Lung (tissue), 12 donors: ENCODE data around the gene DMBX1. TPM values are rescaled to one million over a fixed set of nuclear protein-coding genes. Genes with fewer than 3 reads are reported as not detected.

ENCODE experiments used
- ATAC-seq: fragments of 200-7000 bp; cut with Tn5 transposase; one replicate; pipeline ENCODE4 v1.9.1; 2020; ENCODE audit warnings: moderate number of reproducible peaks; ENCODE audit not compliant: insufficient read depth, low FRiP score
- DNase-seq, 3 donors: peaks; one replicate each; pipeline ENCODE4 v3.0.0-alpha.2; 2013 to 2017
- H3K27ac ChIP-seq, 2 donors: one replicate each; pipeline ENCODE4 v1.5.1; 2013; ENCODE audit warnings: mild to moderate bottlenecking in 2 of 2, moderate library complexity in 2 of 2, control low read depth in 1 of 2, inconsistent platforms in 1 of 2, low read depth in 1 of 2, low read length in 1 of 2
- H3K27me3 ChIP-seq, 3 donors: one replicate each; pipeline ENCODE4 v1.5.1; 2013; ENCODE audit warnings: low read length in 2 of 3; ENCODE audit not compliant: control insufficient read depth in 3 of 3, insufficient read depth in 3 of 3
- H3K36me3 ChIP-seq, 4 donors: one replicate each; pipeline ENCODE4 v1.5.1; 2013; ENCODE audit warnings: low read length in 4 of 4, mild to moderate bottlenecking in 1 of 4, moderate library complexity in 1 of 4; ENCODE audit not compliant: control insufficient read depth in 4 of 4, insufficient read depth in 4 of 4
- H3K4me1 ChIP-seq, 5 donors: one replicate each; pipeline ENCODE4 v1.5.1; 2013; ENCODE audit warnings: low read length in 5 of 5, mild to moderate bottlenecking in 2 of 5, moderate library complexity in 1 of 5; ENCODE audit not compliant: control insufficient read depth in 5 of 5, insufficient read depth in 5 of 5
- H3K4me3 ChIP-seq: one replicate; pipeline ENCODE4 v1.5.1; 2013; ENCODE audit warnings: mild to moderate bottlenecking, control low read depth, moderate library complexity
- H3K9ac ChIP-seq, 2 donors: one replicate each; pipeline ENCODE4 v1.5.1; 2013; ENCODE audit warnings: low read length in 2 of 2, control low read depth in 1 of 2; ENCODE audit not compliant: insufficient read depth in 1 of 2
- H3K9me3 ChIP-seq, 4 donors: one replicate each; pipeline ENCODE4 v1.5.1; 2013; ENCODE audit warnings: low read length in 3 of 4, mild to moderate bottlenecking in 1 of 4, moderate library complexity in 1 of 4; ENCODE audit not compliant: control insufficient read depth in 4 of 4, insufficient read depth in 3 of 4
- CTCF ChIP-seq: IDR thresholded peaks from 2 replicates; pipeline ENCODE4 v1.5.1; 2012; ENCODE audit warnings: mild to moderate bottlenecking; ENCODE audit errors: control extremely low read depth, extremely low read depth
- WGBS, 2 donors: extraction: QIAGEN DNeasy Blood & Tissue Kit; methylation state at CpG; one replicate each; pipeline ENCODE4 v1.1.7; 2013; 5-methylcytosine and 5-hydroxymethylcytosine counted together
- polyA plus RNA-seq, 2 donors: library from polyadenylated mRNA; stranded (reverse); fragments of 200-250 nt; gene quantifications; one replicate each; pipeline ENCODE4 v1.2.1, GENCODE V29; 2013
- total RNA-seq, 2 donors: library from RNA; depleted of rRNA in 1 of 2; stranded (reverse); fragments of >200 nt in 1 of 2; gene quantifications; one replicate each; pipeline ENCODE4 v1.2.1, GENCODE V29; 2014 to 2021
- donor health status: control.
- donor health status: control.
- donor health status: Bipolar disorder and iron deficiency.
- donor health status: healthy.
- donor health status: DM: yes; HTN: yes; CAD: no.

Gene DMBX1
- total and polyA plus RNA-seq, 4 donors: 0.01 to 0.09 TPM; not detected in 2

DNA sequence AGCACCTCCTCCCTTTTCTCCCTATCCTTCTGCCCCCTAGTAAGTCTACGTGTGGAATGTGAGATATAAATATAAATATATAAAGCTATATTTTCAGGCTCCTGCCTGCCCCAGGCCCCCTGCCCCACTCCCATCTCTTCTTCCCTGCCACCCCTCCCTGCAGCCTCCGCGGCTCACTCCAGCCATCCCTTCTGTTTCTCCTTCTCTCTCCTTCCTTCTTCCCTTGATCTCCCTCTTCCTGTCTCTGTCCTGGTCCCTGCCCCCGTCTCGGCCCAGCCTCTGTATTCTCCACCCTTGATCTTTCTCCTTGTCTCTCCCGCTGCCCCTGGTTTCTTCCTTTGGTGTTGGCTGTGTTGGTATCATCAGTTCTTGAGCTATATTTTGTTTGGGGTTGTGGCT, 23.2 kb downstream of the DMBX1 start:
- peaks cover 0 to 3% (median 0%) of the 10 kb centered on the region in 5 donors for H3K4me1 ChIP-seq
- no peak overlapping the region for H3K27ac ChIP-seq
- H3K9me3 ChIP-seq: no peaks in the 10 kb centered on the region
- TF ChIP-seq CTCF: no peak
- 63 to 68% methylated on average over 6 of the region's 6 CpGs for WGBS, 2 donors
- peaks cover 0 to 4% (median 3%) of the 10 kb centered on the region in 3 donors for H3K27me3 ChIP-seq
- H3K36me3 ChIP-seq: no peaks in the 10 kb centered on the region
- H3K9ac ChIP-seq: no peak overlapping the region
- H3K4me3 ChIP-seq: no peak overlapping the region
- no peak for ATAC-seq
- DNase-seq: peak in 1 of 3 donors; percentile 1

GRCh38 chr1:46513536-46513935, 23.9 kb downstream of the DMBX1 start:
- H3K4me1 ChIP-seq: peaks cover 0 to 3% (median 0%) of the 10 kb centered on the region in 5 donors
- peak in 1 of 3 donors; percentile 9 for DNase-seq
- 64 to 69% methylated on average over 5 of the region's 5 CpGs for WGBS, 2 donors

GRCh38 chr1:46515576-46515975, 25.9 kb downstream of the DMBX1 start:
- Histone ChIP-seq H3K9me3 (no peaks in the 10 kb centered on the region), H3K4me3 (no peak overlapping the region), H3K27ac (no peak overlapping the region), H3K4me1 (peaks cover 0 to 10% (median 0%) of the 10 kb centered on the region in 5 donors), H3K27me3 (peaks cover 0 to 7% (median 3%) of the 10 kb centered on the region in 3 donors), H3K9ac (no peak overlapping the region), H3K36me3 (no peaks in the 10 kb centered on the region)
- no peak for TF ChIP-seq CTCF
- WGBS, 2 donors: 92 to 95% methylated on average over 6 of the region's 6 CpGs
- DNase-seq: no peak
- no peak for ATAC-seq

More at GRCh38 chr1:46513536-46513935, 23.9 kb downstream of the DMBX1 start:
- no peak overlapping the region for H3K9ac ChIP-seq
- H3K9me3 ChIP-seq: no peaks in the 10 kb centered on the region
- H3K27ac ChIP-seq: no peak overlapping the region
- H3K36me3 ChIP-seq: no peaks in the 10 kb centered on the region
- no peak overlapping the region for H3K4me3 ChIP-seq
- H3K27me3 ChIP-seq: peaks cover 0 to 7% (median 3%) of the 10 kb centered on the region in 3 donors
- no peak for ATAC-seq
- TF ChIP-seq CTCF: no peak
